Right lung (tissue), 10 donors: Measurements from ENCODE around the gene ATRIP. TPM values are rescaled to one million over a fixed set of nuclear protein-coding genes. Genes with fewer than 3 reads are reported as not detected.
"Not testable (repeated sequence)": the region's sequence is repeated elsewhere in the genome, so short reads cannot be mapped to it uniquely, and the experiment has no call there.

Experiments used
- DNase-seq, 2 donors: peaks; one replicate each; pipeline ENCODE4 v3.0.0-alpha.2; 2013
- long read RNA-seq, 8 donors: transcript quantifications; one replicate each; lab custom pipeline, GENCODE V29; 2026
- polyA plus RNA-seq, 5 donors: library from polyadenylated mRNA; unstranded; fragments of 120-200 nt; gene quantifications; one replicate each; pipeline versions ENCODE4 v1.2.1 to v1.2.3, GENCODE V29; 2013; ENCODE audit warnings: inconsistent platforms in 1 of 5, low replicate concordance in 1 of 5; ENCODE audit not compliant: insufficient read length in 5 of 5, insufficient read depth in 1 of 5

ATRIP gene
- polyA plus RNA-seq: 10 to 100 TPM; 10.7 to 14.0 (median 12.8) TPM
- long read RNA-seq, donor 1, full-length matches to known transcripts: 1 of 124 reads
- long read RNA-seq, donor 1, partial matches to known transcripts: 105 of 124 reads
- long read RNA-seq, donor 1, other reads (novel, unspliced or antisense): 18 of 124 reads
- long read RNA-seq, donor 2, full-length matches to known transcripts: 1 of 1 reads
- long read RNA-seq, donor 2, partial matches to known transcripts: 0 of 1 reads
- long read RNA-seq, donor 2, other reads (novel, unspliced or antisense): 0 of 1 reads
- long read RNA-seq, donor 3, full-length matches to known transcripts: 1 of 1 reads
- long read RNA-seq, donor 3, partial matches to known transcripts: 0 of 1 reads
- long read RNA-seq, donor 3, other reads (novel, unspliced or antisense): 0 of 1 reads
- long read RNA-seq, donor 4, full-length matches to known transcripts: 1 of 1 reads
- long read RNA-seq, donor 4, partial matches to known transcripts: 0 of 1 reads
- long read RNA-seq, donor 4, other reads (novel, unspliced or antisense): 0 of 1 reads
- long read RNA-seq, donor 5, full-length matches to known transcripts: 1 of 1 reads
- long read RNA-seq, donor 5, partial matches to known transcripts: 0 of 1 reads
- long read RNA-seq, donor 5, other reads (novel, unspliced or antisense): 0 of 1 reads
- long read RNA-seq, donor 6, full-length matches to known transcripts: 2 of 80 reads
- long read RNA-seq, donor 6, partial matches to known transcripts: 36 of 80 reads
- long read RNA-seq, donor 6, other reads (novel, unspliced or antisense): 42 of 80 reads
- long read RNA-seq, donor 7, partial matches to known transcripts: 38 of 123 reads
- long read RNA-seq, donor 7, other reads (novel, unspliced or antisense): 85 of 123 reads
- long read RNA-seq, donor 8: 0 reads

GRCh38 chr3:48446425-48447193 lies at the start of gene ATRIP:
ATRIP (plus strand) TSS chr3:48446737; CDS start chr3:48446846, 109 bp downstream.
- DNase-seq: peak; percentile 81 to 84

- no peak for DNase-seq
Measured at GRCh38 chr3:48397767-48398681, 48.5 kb upstream of the ATRIP start.

DNA sequence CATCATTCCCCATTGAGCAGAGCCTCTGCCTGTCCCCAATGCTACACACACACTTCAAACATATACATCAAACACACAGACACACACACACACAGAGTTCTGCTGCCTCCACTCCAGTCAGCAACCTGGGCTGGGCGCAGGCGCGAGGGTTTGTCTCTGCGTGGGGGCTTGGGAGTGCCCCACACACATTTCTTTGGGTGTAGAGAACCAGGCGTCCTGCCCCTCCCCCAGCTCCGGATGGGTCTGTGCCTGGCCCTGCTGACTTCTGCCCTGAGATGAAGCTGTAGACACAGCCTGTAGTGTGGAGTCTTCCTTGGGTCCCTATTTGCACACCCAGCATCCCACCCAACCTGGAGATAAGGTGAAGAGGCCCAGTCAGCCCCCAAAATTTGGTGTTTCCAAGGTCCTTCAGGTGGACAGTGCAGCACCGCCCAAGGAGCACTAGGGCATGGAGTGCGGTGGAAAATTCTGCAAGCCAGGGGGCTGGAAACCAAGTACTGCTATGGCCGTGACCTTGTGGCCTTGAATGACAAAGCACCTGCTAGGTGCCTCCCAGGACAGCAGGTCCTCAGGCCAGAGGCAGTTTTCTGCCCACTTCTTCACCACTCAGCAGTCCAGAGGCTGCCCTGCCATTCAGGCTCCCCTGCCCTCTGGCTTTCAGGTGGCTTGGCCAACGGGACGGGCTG lies 47.7 kb upstream of the ATRIP start:
- no peak for DNase-seq

GRCh38 chr3:48399387-48400172 lies 47.0 kb upstream of the ATRIP start:
- DNase-seq: no peak

DNA sequence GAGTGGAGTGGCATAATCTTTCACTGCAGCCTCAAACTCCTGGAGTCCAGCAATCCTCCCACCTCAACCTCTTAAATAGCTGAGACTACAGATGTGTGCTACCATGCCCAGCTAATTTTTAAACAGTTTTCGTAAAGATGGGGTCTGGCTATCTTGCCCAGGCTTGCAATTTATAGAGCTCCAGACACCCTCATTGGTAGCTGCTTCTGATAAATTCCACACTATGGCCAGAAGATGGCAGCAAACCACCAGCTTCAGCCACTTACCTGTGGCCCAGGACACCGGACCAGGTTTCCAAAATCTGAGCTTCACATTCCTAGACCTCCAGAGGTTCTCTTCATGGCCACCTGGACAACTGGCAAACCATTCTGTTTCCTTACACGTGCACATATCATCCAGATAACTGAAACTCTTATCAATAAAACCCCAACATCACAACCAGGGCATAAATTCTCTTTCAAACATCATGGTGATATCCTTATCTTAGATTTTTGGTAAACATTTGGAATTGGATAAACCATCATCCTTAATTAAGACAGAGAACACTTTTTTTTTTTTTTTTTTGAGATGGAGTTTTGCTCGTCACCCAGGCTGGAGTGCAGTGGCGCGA lies 45.6 kb upstream of the ATRIP start:
- DNase-seq: peak; percentile 28 to 50

DNA sequence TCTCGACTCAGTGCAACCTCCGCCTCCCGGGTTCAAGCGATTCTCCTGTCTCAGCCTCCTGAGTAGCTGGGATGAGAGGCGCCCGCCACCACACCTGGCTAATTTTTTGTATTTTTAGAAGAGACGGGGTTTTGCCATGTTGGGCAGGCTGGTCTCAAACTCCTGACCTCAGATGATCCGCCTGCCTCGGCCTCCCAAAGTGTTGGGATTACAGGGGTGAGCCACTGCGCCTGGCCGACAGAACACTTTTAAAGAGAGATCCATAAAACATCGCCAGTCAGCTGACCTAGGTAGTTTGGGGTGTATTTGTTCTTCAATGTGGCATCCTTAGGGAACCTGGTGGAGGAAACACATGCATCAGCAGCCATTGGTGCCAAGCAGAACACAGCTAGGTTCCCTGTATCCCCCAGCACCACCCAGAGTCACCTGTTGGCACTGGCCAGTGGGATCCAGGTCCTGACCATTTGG lies 45.1 kb upstream of the ATRIP start:
- DNase-seq: not testable (repeated sequence)

- DNase-seq: peak; percentile 35 to 51
Measured at GRCh38 chr3:48402281-48402732, 44.2 kb upstream of the ATRIP start.

DNA sequence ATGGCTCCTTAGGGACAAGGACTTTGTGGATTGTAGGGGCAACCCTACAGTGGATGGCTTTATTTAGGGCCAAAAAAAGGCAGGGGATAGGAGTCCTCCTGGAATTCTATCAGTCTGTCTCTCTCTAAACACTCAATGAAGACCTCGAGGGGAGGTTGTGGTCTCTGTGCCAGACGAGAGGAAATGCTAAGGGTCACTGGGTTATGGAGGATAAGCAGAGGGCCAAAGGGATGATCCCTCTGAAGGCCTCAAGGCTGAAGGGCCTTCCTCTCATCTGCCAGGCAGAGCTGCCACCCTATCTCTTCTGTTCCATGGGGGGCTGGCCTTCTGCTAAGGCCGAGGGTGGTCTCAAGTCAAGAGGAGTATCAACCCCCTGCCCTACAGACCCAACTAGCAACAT lies 43.6 kb upstream of the ATRIP start:
- DNase-seq: no peak

DNA sequence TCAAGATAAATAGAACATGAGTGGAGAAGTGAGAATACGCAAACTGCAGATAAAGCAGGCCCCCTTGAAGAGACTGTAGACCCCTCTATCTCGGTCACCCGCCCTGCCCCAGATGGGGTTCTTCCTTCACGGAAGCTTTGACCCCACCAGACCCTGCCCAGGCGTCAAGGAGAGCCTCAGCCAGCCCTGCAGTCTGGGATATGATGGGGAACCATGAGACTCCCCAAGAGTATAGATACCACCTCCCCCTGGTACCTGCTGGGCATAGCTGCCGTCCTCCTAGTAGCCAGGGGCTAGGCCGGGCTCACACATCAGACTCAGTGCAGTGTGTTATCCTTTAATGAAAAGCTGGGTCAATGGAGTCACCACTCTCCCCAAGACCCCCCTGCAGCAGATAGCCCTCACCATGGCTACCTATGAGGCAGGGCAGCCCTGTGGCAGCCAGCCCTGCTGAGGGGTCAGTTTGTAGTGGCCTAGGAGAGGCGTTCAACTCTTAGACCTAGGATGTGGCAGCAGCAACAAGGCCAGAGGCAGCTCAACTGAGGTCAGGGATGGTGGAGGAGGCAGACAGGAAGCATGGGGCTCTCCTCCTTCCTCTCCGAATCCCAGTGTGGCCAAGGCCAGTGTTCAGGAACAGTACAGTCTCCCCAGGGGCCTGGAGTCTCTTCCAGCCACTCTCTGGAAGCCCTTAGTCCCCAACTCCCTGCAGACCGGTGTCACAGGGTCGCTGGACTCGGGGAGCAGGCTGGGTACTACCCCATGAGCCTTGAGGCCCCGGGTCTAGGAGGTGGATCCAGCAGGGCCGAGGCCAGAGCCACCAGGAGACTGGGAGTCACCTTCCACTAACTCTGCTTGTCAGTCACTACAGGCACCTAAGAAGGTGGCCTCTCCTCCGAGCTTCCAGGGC lies 42.8 kb upstream of the ATRIP start:
- no peak for DNase-seq

- DNase-seq: no peak
Measured at GRCh38 chr3:48404440-48405342, 41.8 kb upstream of the ATRIP start.

- DNase-seq: no peak
Measured at GRCh38 chr3:48405343-48405881, 41.1 kb upstream of the ATRIP start.

DNA sequence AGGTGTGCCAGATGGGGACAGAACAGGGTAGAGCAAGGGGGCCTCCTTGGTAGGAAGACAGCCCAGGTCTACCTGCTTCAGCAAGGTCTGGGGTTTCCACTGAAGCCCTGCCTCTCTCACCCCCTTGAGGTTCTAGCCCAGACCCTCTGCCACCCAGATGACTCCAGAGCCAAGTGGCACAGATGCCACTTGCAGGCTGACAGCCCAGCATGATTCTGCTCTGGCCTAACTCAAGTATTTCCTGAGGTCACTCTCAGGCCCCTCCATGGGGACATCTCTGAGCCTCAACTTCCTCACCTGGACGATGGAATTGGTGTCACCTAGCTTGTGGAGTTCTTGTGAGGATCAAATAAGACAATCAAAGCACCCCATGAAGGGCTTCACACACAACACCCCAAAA lies 40.6 kb upstream of the ATRIP start:
- DNase-seq: no peak

DNA sequence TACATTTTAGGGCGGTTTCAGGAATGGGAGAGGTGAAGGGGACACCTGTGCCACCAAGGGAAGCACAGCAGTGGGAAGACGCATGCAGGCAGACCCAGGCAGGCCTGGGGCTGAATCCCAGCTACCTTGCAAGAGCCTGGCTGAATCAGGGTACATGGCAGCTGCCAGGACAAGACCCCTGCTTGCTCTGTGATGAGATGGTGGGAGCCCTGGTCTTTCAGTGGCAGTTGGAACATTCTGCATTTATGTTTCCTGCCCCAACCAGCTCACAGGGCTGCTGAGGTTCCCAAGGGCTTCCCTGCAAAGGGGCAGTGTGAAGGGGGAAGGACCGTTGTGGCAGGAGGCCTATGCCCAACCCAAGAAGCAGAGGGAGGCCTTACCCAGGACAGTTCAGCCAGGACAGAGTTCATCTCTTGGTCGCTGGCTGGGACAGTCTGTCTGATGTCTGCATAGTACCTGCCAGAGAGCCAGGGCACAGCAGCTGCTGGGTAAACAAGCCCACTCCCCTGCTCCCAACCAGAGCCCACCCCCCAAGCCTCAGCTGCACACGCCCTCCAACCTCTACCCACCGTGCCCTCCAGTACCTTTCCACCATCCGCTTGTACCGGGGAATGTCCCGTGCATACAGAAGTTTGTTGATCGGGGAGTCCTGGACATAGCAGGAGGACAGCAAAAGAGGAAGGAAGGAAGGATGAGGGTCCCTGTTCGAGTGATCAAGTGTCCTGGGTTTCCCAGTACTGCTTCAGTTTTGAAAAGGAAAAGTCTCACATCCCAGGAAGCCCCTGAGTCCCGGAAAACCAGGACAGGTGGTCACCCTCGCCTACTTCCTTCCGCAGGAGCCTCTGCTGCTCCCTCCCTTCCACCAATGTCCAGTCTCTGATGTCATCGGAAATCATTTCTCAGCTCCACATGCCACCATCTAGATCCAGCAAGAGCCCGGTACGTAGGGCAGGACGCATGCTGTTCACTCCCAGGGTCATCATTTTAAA lies 39.8 kb upstream of the ATRIP start:
- no peak for DNase-seq

DNA sequence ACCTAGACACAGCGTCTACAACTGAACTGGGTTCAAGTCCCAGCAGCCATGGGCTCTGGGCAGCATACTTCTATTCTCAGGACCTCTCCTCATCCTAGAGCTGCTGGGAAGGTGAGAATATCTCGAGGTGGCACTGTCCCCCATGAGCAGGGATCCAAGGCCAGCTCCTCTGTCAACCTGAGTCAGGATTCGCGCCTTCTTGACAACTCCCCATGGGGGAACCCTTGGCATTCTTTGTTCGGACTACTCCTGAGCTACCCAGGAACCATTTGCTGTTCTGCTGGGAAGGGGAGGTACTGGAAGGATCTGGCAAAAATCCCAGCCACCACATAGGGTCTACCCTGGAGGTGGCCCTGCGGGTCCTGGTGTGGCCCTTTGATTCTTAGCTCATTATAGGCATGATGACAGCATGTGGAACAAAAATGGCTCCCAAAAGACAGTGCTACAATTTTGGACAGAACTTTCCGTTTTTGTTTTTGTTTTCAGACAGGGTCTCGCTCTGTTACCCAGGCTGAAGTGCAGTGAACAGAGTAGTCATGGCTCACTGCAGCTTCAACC lies 38.9 kb upstream of the ATRIP start:
- DNase-seq: no peak
